Endodermal cell (in vitro differentiated cells): ENCODE results near the gene TUBA4B. TPM values are rescaled to one million over a fixed set of nuclear protein-coding genes. Genes with fewer than 3 reads are reported as not detected.

ENCODE experiments used
- DNase-seq: peaks from one replicate; pipeline ENCODE4 v3.0.0-alpha.2; 2017
- H3K27ac ChIP-seq: 2 replicates; pipeline ENCODE4 v1.5.1; 2013; ENCODE audit warnings: mild to moderate bottlenecking, low read depth, low read length, moderate library complexity
- H3K27me3 ChIP-seq: 2 replicates; pipeline ENCODE4 v1.6.1; 2013; ENCODE audit warnings: mild to moderate bottlenecking, low read length, moderate library complexity; ENCODE audit not compliant: insufficient read depth, control insufficient read depth, poor library complexity, severe bottlenecking
- H3K36me3 ChIP-seq: 2 replicates; pipeline ENCODE4 v1.7.0; 2013; ENCODE audit warnings: mild to moderate bottlenecking, low read length, moderate library complexity; ENCODE audit not compliant: control insufficient read depth, insufficient read depth
- H3K4me1 ChIP-seq: one replicate; pipeline ENCODE4 v1.7.0; 2013; ENCODE audit warnings: low read length; ENCODE audit not compliant: control insufficient read depth, insufficient read depth
- H3K4me3 ChIP-seq: 2 replicates; pipeline ENCODE4 v1.5.1; 2013; ENCODE audit warnings: mild to moderate bottlenecking, low read length, moderate library complexity
- H3K9ac ChIP-seq: 2 replicates; pipeline ENCODE4 v1.6.1; 2013; ENCODE audit warnings: mild to moderate bottlenecking, low read length, moderate library complexity; ENCODE audit not compliant: poor library complexity, severe bottlenecking; ENCODE audit errors: extremely low read depth
- H3K9me3 ChIP-seq: 2 replicates; pipeline ENCODE4 v1.6.1; 2013; ENCODE audit warnings: mild to moderate bottlenecking, low read length, moderate library complexity; ENCODE audit not compliant: control insufficient read depth
- H3K27ac Mint-ChIP-seq: 2 replicates; pipeline ENCODE4 v1.8.0; 2020; ENCODE audit warnings: mixed read lengths
- H3K27me3 Mint-ChIP-seq: 2 replicates; pipeline ENCODE4 v1.8.0; 2021; ENCODE audit warnings: mild to moderate bottlenecking, mixed read lengths; ENCODE audit not compliant: insufficient read depth
- H3K36me3 Mint-ChIP-seq: 2 replicates; pipeline ENCODE4 v1.8.0; 2020; ENCODE audit warnings: low read depth, mixed read lengths
- H3K4me1 Mint-ChIP-seq: 2 replicates; pipeline ENCODE4 v1.8.0; 2020; ENCODE audit warnings: mixed read lengths
- H3K4me3 Mint-ChIP-seq: 2 replicates; pipeline ENCODE4 v1.8.0; 2020; ENCODE audit warnings: mild to moderate bottlenecking, moderate library complexity, mixed read lengths
- H3K9me3 Mint-ChIP-seq: 2 replicates; pipeline ENCODE4 v1.8.0; 2020; ENCODE audit warnings: mild to moderate bottlenecking, mixed read lengths
- WGBS, 2 experiments: methylation state at CpG; one replicate each; pipeline versions ENCODE4 v1.1.5 to v1.1.7; 2013; ENCODE audit warnings: missing lambda C conversion rate in 2 of 2, mixed read lengths in 1 of 2; ENCODE audit not compliant: insufficient coverage in 1 of 2, insufficient read length in 1 of 2; 5-methylcytosine and 5-hydroxymethylcytosine counted together
- total RNA-seq, 2 donors: library from RNA; stranded (reverse); fragmentation: NEBNext Ultra II Directional in 1 of 2; extraction: Animal tissue kit (Norgen Biotek cat#: 25700) in 1 of 2; gene quantifications; 2 replicates in 1 of 2; 3 replicates in 1 of 2; pipeline ENCODE4 v1.2.1, GENCODE V29; 2021
- TF ChIP-seq, protein P1 (sequence below): fragments of 200-600 bp; sonication (generic); conservative IDR thresholded peaks from 2 replicates; pipeline ENCODE4 v1.5.0; 2021; ENCODE audit warnings: antibody characterized with exemption, mild to moderate bottlenecking

The TUBA4B gene
- total RNA-seq, 2 donors from 2014 or later = not detected

DNA sequence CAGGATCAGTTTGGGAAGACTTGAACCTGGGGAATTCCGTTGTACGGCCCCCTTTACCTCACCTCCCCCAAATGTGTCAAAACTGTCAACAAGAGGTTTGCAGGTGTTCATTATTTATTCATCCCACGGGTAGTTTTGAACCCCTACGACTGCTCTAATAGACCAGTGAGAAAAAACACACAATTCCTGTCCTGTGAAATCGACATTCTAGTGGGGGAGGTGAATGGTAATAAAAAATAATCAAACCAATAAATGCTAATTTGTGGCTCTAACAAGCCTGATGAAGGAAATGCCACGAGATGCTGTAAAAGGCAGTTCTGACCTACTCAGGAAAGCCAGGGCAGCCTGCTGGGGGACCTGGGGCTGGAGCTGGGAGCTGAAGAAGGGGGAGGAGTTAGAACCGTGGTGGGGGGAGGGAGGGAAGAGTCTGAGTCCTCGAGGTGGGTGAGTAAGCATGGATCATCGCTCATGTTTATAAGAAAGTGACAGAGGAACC is 25.7 kb downstream of the TUBA4B start:
- WGBS, 2 experiments = 18 to 20% methylated on average over 3 to 9 of the region's 9 CpGs
- Histone ChIP-seq H3K9ac (peak overlapping the region; percentile 94), H3K4me3 (peak overlapping the region; percentile 86), H3K36me3 (peaks cover 30% of the 10 kb centered on the region), H3K9me3 (no peaks in the 10 kb centered on the region), H3K4me1 (peaks cover 31% of the 10 kb centered on the region), H3K27ac (peak overlapping the region; percentile 95), H3K27me3 (no peaks in the 10 kb centered on the region)
- Mint-ChIP-seq H3K27me3 (no peaks in the 10 kb centered on the region), H3K27ac (peak overlapping the region; percentile 96), H3K4me3 (peak overlapping the region; percentile 74), H3K9me3 (no peaks in the 10 kb centered on the region), H3K4me1 (peaks cover 43% of the 10 kb centered on the region), H3K36me3 (peaks cover 21% of the 10 kb centered on the region)
- no peak for DNase-seq
- TF ChIP-seq, protein P1, sequence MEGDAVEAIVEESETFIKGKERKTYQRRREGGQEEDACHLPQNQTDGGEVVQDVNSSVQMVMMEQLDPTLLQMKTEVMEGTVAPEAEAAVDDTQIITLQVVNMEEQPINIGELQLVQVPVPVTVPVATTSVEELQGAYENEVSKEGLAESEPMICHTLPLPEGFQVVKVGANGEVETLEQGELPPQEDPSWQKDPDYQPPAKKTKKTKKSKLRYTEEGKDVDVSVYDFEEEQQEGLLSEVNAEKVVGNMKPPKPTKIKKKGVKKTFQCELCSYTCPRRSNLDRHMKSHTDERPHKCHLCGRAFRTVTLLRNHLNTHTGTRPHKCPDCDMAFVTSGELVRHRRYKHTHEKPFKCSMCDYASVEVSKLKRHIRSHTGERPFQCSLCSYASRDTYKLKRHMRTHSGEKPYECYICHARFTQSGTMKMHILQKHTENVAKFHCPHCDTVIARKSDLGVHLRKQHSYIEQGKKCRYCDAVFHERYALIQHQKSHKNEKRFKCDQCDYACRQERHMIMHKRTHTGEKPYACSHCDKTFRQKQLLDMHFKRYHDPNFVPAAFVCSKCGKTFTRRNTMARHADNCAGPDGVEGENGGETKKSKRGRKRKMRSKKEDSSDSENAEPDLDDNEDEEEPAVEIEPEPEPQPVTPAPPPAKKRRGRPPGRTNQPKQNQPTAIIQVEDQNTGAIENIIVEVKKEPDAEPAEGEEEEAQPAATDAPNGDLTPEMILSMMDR = no peak

DNA sequence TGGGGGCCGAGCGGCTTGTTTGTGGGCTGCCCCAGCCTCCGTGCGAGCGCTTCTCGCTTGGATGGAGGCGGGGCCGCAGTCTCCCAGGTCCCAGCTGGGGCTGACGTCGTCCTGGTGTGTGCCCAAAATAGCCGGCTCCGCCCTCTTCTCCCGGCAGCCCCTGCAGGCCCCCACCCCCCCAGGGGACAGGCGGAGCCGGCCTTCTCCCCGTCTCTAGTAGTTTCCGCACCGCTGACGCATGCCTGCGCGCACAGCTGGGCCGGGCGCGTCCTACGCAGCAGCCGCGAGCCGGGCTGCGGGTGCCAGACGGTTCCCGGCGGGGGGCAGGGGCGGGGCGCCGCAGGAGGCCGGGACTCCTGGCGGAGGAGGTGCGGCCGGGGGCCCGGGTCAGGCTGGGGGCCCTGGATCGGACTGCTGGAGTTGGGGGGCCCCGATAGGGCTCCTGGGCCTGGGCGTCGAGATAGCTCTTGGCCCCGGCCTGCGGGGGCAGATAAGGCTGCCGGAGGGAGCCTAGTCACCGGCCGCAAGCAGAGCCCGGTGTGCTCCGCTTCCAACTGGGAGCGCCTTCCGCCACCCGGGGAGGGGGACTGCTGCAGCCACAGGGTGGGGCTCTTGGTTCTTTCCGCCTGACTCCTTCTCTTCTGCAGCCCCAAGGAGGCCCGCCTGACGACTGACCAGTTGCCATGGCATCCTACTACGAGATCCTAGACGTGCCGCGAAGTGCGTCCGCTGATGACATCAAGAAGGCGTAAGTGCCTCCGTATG is 26.3 kb downstream of the TUBA4B start, which contains the start of gene DNAJB2:
TSS of gene DNAJB2 (plus strand) at position 216 of the 765 bp plus-strand sequence. CDS start at position 684, 468 bp downstream.
- Histone ChIP-seq H3K27me3 (no peaks in the 10 kb centered on the region), H3K36me3 (peaks cover 35% of the 10 kb centered on the region), H3K9me3 (no peaks in the 10 kb centered on the region), H3K27ac (peak within 1 kb of the TSS; percentile 95), H3K4me1 (peaks cover 28% of the 10 kb centered on the region), H3K9ac (peak within 1 kb of the TSS; percentile 94), H3K4me3 (peak within 1 kb of the TSS; percentile 86)
- 1 to 3% methylated on average over 8 to 65 of the region's 65 CpGs for WGBS, 2 experiments
- Mint-ChIP-seq H3K27ac (peak within 1 kb of the TSS; percentile 98), H3K4me3 (peak within 1 kb of the TSS; percentile 74), H3K4me1 (peaks cover 42% of the 10 kb centered on the region), H3K36me3 (peaks cover 23% of the 10 kb centered on the region), H3K9me3 (no peaks in the 10 kb centered on the region), H3K27me3 (no peaks in the 10 kb centered on the region)
- peak; percentile 99 for DNase-seq
- TF ChIP-seq, protein P1 = peak; percentile 16

DNA sequence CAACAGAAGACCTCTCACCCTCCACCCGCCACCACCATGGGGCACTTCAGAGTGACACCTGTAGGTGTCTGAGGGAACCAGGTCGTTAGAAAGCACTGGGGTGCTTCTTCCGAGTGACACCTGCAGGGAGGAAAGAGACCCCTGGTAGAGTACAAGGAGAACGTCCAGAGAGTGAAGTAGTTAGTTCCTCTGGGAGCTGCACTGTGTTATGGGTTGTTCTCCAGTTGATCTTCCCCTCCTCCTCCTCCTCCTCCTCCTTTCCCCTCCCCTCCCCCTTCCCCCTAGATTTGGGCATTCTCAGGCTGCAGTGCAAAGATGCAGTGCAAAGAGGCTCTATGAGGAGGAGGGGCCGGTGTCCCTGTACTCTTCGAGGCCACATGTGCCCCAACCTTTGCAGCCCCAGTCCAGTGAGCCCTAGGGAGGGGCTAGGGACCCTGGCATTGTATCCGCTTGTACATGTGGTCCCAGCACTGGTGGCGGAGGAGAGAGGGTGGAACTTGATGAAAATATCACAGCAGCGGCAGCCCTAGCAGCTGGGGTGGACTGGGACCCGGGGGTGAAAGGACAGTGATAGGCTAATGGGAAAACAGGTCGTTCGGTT is 27.0 kb downstream of the TUBA4B start:
- Histone ChIP-seq H3K4me1 (peaks cover 24% of the 10 kb centered on the region), H3K27ac (peak overlapping the region; percentile 95), H3K36me3 (peaks cover 40% of the 10 kb centered on the region), H3K4me3 (peak overlapping the region; percentile 86), H3K9me3 (no peaks in the 10 kb centered on the region), H3K9ac (peak overlapping the region; percentile 94), H3K27me3 (no peaks in the 10 kb centered on the region)
- Mint-ChIP-seq H3K27me3 (no peaks in the 10 kb centered on the region), H3K9me3 (no peaks in the 10 kb centered on the region), H3K4me1 (peaks cover 36% of the 10 kb centered on the region), H3K27ac (peak overlapping the region; percentile 98), H3K4me3 (peak overlapping the region; percentile 74), H3K36me3 (peaks cover 23% of the 10 kb centered on the region)
- 52 to 56% methylated on average over 11 of the region's 12 CpGs for WGBS, 2 experiments
- peak; percentile 87 for DNase-seq
- TF ChIP-seq, protein P1 = peak; percentile 16
